HCT116 (cell line): ENCODE results near the gene COPS9. TPM values are rescaled to one million over a fixed set of nuclear protein-coding genes. Genes with fewer than 3 reads are reported as not detected.

Experiments used
- ATAC-seq: fragments of 200-7000 bp; cut with Tn5 transposase; 2 replicates; pipeline ENCODE4 v1.9.1; 2020; ENCODE audit warnings: mild to moderate bottlenecking, moderate library complexity
- BruUV-seq: library from RNA; stranded (reverse); fragments of 400-500 nt; replicated peaks from 2 replicates; lab custom pipeline; 2021; lab: Mats Ljungman, UMichigan
- CTCF ChIA-PET: fragments of 300-600 bp; sonication (Branson Sonifier 250); formaldehyde crosslinking; loops from one replicate; lab custom pipeline; 2021; ENCODE audit warnings: antibody characterized with exemption; lab: Charles Lee
- POLR2A ChIA-PET: fragments of 300-600, 350-600 bp; sonication (Branson Sonifier 250); formaldehyde crosslinking; loops from one replicate; lab custom pipeline; 2021; ENCODE audit warnings: antibody characterized with exemption; lab: Charles Lee
- RAD21 ChIA-PET, 2 experiments: fragments of 300-600 bp; sonication (Branson Sonifier 250); formaldehyde crosslinking; loops; one replicate each; lab custom pipeline; 2023; ENCODE audit warnings: low total read pairs in 2 of 2; ENCODE audit not compliant: uncharacterized antibody in 2 of 2, unreplicated experiment in 2 of 2, low non-redundant PET in 1 of 2; lab: Charles Lee
- DNase-seq: peaks from one replicate; pipeline ENCODE4 v3.0.0-alpha.2; 2010; ENCODE audit warnings: low read depth, low spot score
- H2AFZ ChIP-seq: fragments of 200-600 bp; shearing (Covaris generic), sonication (generic); 2 replicates; pipeline ENCODE4 v1.6.1; 2017; ENCODE audit warnings: low read depth, mixed run types, mixed read lengths, antibody characterized with exemption, low read length; ENCODE audit not compliant: poor library complexity, severe bottlenecking
- H3K27ac ChIP-seq: 2 replicates; pipeline ENCODE4 v1.5.1; 2012; ENCODE audit warnings: low read depth, low read length
- H3K27me3 ChIP-seq: fragments of 200-600 bp; sonication (generic); 2 replicates; pipeline ENCODE4 v1.6.1; 2016; ENCODE audit warnings: mixed run types, low read length, mixed read lengths; ENCODE audit not compliant: insufficient read depth
- H3K36me3 ChIP-seq, 2 experiments: fragments of 200-500 bp in 1 of 2; fragments of 200-600 bp in 1 of 2; sonication (Bioruptor generic) in 1 of 2; sonication (generic) in 1 of 2; 2 replicates each; pipeline versions ENCODE4 v1.5.1 to v1.6.1; 2014 to 2016; ENCODE audit warnings: low read length in 2 of 2, inconsistent platforms in 1 of 2, mixed read lengths in 1 of 2, mixed run types in 1 of 2; ENCODE audit not compliant: insufficient read depth in 2 of 2, control insufficient read depth in 1 of 2
- H3K4me1 ChIP-seq, 2 experiments: fragments of 200-600 bp in 1 of 2; sonication (generic) in 1 of 2; 2 replicates each; pipeline versions ENCODE4 v1.5.1 to v1.6.1; 2012 to 2017; ENCODE audit warnings: low read length in 2 of 2, inconsistent platforms in 1 of 2, mild to moderate bottlenecking in 1 of 2, mixed read lengths in 1 of 2, mixed run types in 1 of 2, moderate library complexity in 1 of 2; ENCODE audit not compliant: insufficient read depth in 2 of 2, control insufficient read depth in 1 of 2
- H3K4me2 ChIP-seq: fragments of 200-600 bp; sonication (generic); 2 replicates; pipeline ENCODE4 v1.6.1; 2017; ENCODE audit warnings: mixed run types, low read length, mixed read lengths
- H3K4me3 ChIP-seq, 2 experiments: fragments of 200-600 bp in 1 of 2; sonication (generic) in 1 of 2; replicated peaks in 1 of 2; 2 replicates each; pipeline ENCODE4 v1.5.1; 2011 to 2016; ENCODE audit warnings: low read length in 2 of 2, control low read depth in 1 of 2, low read depth in 1 of 2, mild to moderate bottlenecking in 1 of 2, mixed read lengths in 1 of 2, mixed run types in 1 of 2
- H3K79me2 ChIP-seq: fragments of 200-600 bp; sonication (generic); 2 replicates; pipeline ENCODE4 v1.6.1; 2017; ENCODE audit warnings: mild to moderate bottlenecking, mixed run types, low read length, moderate library complexity, mixed read lengths; ENCODE audit not compliant: insufficient read depth
- H3K9ac ChIP-seq: fragments of 200-600 bp; sonication (generic); 2 replicates; pipeline ENCODE4 v1.6.1; 2016; ENCODE audit warnings: low read length, mixed read lengths
- H3K9me2 ChIP-seq: fragments of 200-600 bp; sonication (generic), shearing (Covaris generic); 2 replicates; pipeline ENCODE4 v1.6.1; 2017; ENCODE audit warnings: mixed run types, mild to moderate bottlenecking, moderate library complexity; ENCODE audit not compliant: insufficient read depth
- H3K9me3 ChIP-seq, 2 experiments: fragments of 200-500 bp in 1 of 2; fragments of 200-600 bp in 1 of 2; sonication (Bioruptor generic) in 1 of 2; sonication (generic) in 1 of 2; 2 replicates each; pipeline ENCODE4 v1.6.1; 2014 to 2017; ENCODE audit warnings: low read length in 2 of 2, mixed read lengths in 2 of 2, inconsistent platforms in 1 of 2, low read depth in 1 of 2, mild to moderate bottlenecking in 1 of 2, mixed run types in 1 of 2, moderate library complexity in 1 of 2; ENCODE audit not compliant: control insufficient read depth in 1 of 2, insufficient read depth in 1 of 2
- H4K20me1 ChIP-seq: fragments of 200-600 bp; sonication (generic), shearing (Covaris generic); 2 replicates; pipeline ENCODE4 v1.6.1; 2017; ENCODE audit warnings: mixed run types, mild to moderate bottlenecking, moderate library complexity; ENCODE audit not compliant: insufficient read depth
- ATF3 ChIP-seq: IDR thresholded peaks from 2 replicates; pipeline ENCODE4 v1.6.1; 2012
- CBX3 ChIP-seq: IDR thresholded peaks from 2 replicates; pipeline ENCODE4 v1.6.1; 2012; ENCODE audit warnings: low read depth
- CEBPB ChIP-seq: IDR thresholded peaks from 2 replicates; pipeline ENCODE4 v1.6.1; 2012; ENCODE audit warnings: low read depth
- CTCF ChIP-seq, 3 experiments: fragments of 200-600 bp in 1 of 3; sonication (generic) in 1 of 3; IDR thresholded peaks in 2 of 3; conservative IDR thresholded peaks in 1 of 3; 2 replicates each; pipeline ENCODE4 v1.5.1; 2012 to 2017; ENCODE audit warnings: low read depth in 2 of 3, low read length in 2 of 3, antibody characterized with exemption in 1 of 3, borderline replicate concordance in 1 of 3, control low read depth in 1 of 3, mild to moderate bottlenecking in 1 of 3, mixed read lengths in 1 of 3, mixed run types in 1 of 3, moderate library complexity in 1 of 3; ENCODE audit not compliant: insufficient read depth in 1 of 3
- EGR1 ChIP-seq: IDR thresholded peaks from 2 replicates; pipeline ENCODE4 v1.6.1; 2012; ENCODE audit warnings: low read depth
- EZH2 ChIP-seq: fragments of 200-600 bp; sonication (generic); IDR thresholded peaks from 2 replicates; pipeline ENCODE4 v1.6.1; 2017; ENCODE audit warnings: antibody characterized with exemption, mixed run types
- EZH2phosphoT487 ChIP-seq: fragments of 200-600 bp; IDR thresholded peaks from 2 replicates; pipeline ENCODE4 v1.6.1; 2018; ENCODE audit warnings: antibody characterized with exemption, borderline replicate concordance
- FOSL1 ChIP-seq: IDR thresholded peaks from 2 replicates; pipeline ENCODE4 v1.6.1; 2012; ENCODE audit warnings: low read depth
- JUND ChIP-seq: IDR thresholded peaks from 2 replicates; pipeline ENCODE4 v1.6.1; 2012
- POLR2A ChIP-seq: IDR thresholded peaks from 2 replicates; pipeline ENCODE4 v1.7.0; 2011; ENCODE audit warnings: borderline replicate concordance; ENCODE audit not compliant: insufficient read depth, insufficient read length; ENCODE audit errors: extremely low read depth
- POLR2AphosphoS5 ChIP-seq: IDR thresholded peaks from 2 replicates; pipeline ENCODE4 v1.6.1; 2011; ENCODE audit warnings: mild to moderate bottlenecking, low read depth, low read length, moderate library complexity
- RAD21 ChIP-seq: IDR thresholded peaks from 2 replicates; pipeline ENCODE4 v1.6.1; 2012; ENCODE audit warnings: low read depth, mild to moderate bottlenecking
- SIN3A ChIP-seq: IDR thresholded peaks from 2 replicates; pipeline ENCODE4 v1.6.1; 2012; ENCODE audit warnings: low read depth
- SRF ChIP-seq: IDR thresholded peaks from 2 replicates; pipeline ENCODE4 v1.6.1; 2012; ENCODE audit warnings: low read depth
- TCF7L2 ChIP-seq: IDR thresholded peaks from 2 replicates; pipeline ENCODE4 v1.7.0; 2011; ENCODE audit warnings: borderline replicate concordance, inconsistent platforms; ENCODE audit not compliant: insufficient read depth, insufficient read length; ENCODE audit errors: extremely low read depth
- YY1 ChIP-seq: IDR thresholded peaks from 2 replicates; pipeline ENCODE4 v1.6.1; 2011; ENCODE audit warnings: low read length, low read depth, moderate library complexity, mild to moderate bottlenecking; ENCODE audit not compliant: insufficient replicate concordance; ENCODE audit errors: extremely low read depth
- ZBTB33 ChIP-seq: IDR thresholded peaks from 2 replicates; pipeline ENCODE4 v1.6.1; 2011; ENCODE audit warnings: mild to moderate bottlenecking, low read length, moderate library complexity; ENCODE audit not compliant: insufficient replicate concordance; ENCODE audit errors: extremely low read depth
- ZFX ChIP-seq: fragments of 450-650 bp; IDR thresholded peaks from 2 replicates; pipeline ENCODE4 v1.6.1; 2017
- ZNF274 ChIP-seq: fragments of 200-500 bp; sonication (Bioruptor generic); IDR thresholded peaks from 2 replicates; pipeline ENCODE4 v1.6.1; 2014; ENCODE audit warnings: mild to moderate bottlenecking, low read depth, low read length, inconsistent platforms
- intact Hi-C: fragments of 100-400 bp; cut with micrococcal nuclease; formaldehyde crosslinking; loops from 2 replicates; pipeline ENCODE4 v1.10.0; 2022
- total RNA-seq: library from RNA; stranded (reverse); gene quantifications from one replicate; pipeline ENCODE4 v1.2.1, GENCODE V29; 2021; ENCODE audit not compliant: unreplicated experiment
- TF ChIP-seq, protein P1 (sequence below): IDR thresholded peaks from 2 replicates; pipeline ENCODE4 v1.6.1; 2012; ENCODE audit warnings: low read depth

COPS9 gene
- total RNA-seq, 1 experiment from 2014 or later, result 111 TPM

DNA sequence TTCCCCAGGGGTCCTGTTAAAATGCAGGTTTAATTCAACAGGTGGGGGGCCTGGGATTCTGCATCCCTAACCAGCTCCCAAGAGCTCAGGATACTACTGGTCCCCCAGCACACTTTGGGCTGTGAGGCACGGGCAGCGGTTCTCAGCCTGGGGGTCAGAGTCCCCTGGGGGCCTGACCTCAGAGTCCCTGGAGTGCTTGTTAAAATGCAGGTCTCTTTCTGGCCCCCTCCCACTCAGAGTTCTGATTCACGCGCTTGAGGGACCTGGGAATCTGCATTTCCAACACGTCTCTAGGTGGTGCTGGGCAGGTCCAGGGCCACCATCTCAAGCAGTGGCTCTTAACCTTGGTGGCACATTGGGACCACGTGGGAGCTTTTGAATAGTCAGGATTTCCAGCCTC lies 7.2 kb upstream of the COPS9 start:
- DNase-seq, result no peak
- H3K27ac ChIP-seq, result no peak overlapping the region
- no peak overlapping the region for H3K4me3 ChIP-seq
- BruUV-seq, result no TSS peak
- CTCF ChIA-PET, result interaction anchor here (1.6 to 6.2 kb wide), 3 partner anchors 80 to 118 kb away, joined by 4 to 64 read pairs (median 8); partner anchors contain the start of gene NDUFA10
- intact Hi-C loops, result loop anchor here (5.0 kb wide), 1 partner anchor 1786 kb away; no protein-coding TSS in a partner anchor
- RAD21 ChIA-PET, result interaction anchor here in 1 of 2 experiments (2.3 kb wide), 1 partner anchor 82 kb away, joined by 19 read pairs; no protein-coding TSS in a partner anchor
- H3K79me2 ChIP-seq, result no peaks in the 10 kb centered on the region
- H3K9me2 ChIP-seq, result no peaks in the 10 kb centered on the region
- peaks cover 0 to 2% of the 10 kb centered on the region in 2 experiments; a peak in 1 of 4 replicates for H3K9me3 ChIP-seq
- peak overlapping the region; percentile 56 for H3K4me2 ChIP-seq
- no peak for TF ChIP-seq CEBPB
- TF ChIP-seq EZH2, result no peak
- TF ChIP-seq ATF3, result no peak
- no peak for TF ChIP-seq FOSL1
- no peak for TF ChIP-seq RAD21
- TF ChIP-seq TCF7L2, result no peak
- TF ChIP-seq ZNF274, result no peak
- TF ChIP-seq POLR2A, result no peak
- no peak for TF ChIP-seq ZBTB33
- no peak for TF ChIP-seq SIN3A
- TF ChIP-seq EGR1, result no peak
- TF ChIP-seq YY1, result no peak
- TF ChIP-seq POLR2AphosphoS5, result no peak
- TF ChIP-seq, protein P1, sequence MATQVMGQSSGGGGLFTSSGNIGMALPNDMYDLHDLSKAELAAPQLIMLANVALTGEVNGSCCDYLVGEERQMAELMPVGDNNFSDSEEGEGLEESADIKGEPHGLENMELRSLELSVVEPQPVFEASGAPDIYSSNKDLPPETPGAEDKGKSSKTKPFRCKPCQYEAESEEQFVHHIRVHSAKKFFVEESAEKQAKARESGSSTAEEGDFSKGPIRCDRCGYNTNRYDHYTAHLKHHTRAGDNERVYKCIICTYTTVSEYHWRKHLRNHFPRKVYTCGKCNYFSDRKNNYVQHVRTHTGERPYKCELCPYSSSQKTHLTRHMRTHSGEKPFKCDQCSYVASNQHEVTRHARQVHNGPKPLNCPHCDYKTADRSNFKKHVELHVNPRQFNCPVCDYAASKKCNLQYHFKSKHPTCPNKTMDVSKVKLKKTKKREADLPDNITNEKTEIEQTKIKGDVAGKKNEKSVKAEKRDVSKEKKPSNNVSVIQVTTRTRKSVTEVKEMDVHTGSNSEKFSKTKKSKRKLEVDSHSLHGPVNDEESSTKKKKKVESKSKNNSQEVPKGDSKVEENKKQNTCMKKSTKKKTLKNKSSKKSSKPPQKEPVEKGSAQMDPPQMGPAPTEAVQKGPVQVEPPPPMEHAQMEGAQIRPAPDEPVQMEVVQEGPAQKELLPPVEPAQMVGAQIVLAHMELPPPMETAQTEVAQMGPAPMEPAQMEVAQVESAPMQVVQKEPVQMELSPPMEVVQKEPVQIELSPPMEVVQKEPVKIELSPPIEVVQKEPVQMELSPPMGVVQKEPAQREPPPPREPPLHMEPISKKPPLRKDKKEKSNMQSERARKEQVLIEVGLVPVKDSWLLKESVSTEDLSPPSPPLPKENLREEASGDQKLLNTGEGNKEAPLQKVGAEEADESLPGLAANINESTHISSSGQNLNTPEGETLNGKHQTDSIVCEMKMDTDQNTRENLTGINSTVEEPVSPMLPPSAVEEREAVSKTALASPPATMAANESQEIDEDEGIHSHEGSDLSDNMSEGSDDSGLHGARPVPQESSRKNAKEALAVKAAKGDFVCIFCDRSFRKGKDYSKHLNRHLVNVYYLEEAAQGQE, result no peak
- TF ChIP-seq CTCF (IDR thresholded peaks at IDR 0.05 in 2 of 3, conservative IDR thresholded peaks at IDR 0.05 in 1 of 3; ENCODE audit: borderline replicate concordance in 1 of 3, insufficient read depth in 1 of 3, low read depth in 2 of 3, low read length in 2 of 3), result no peak
- no peak for TF ChIP-seq SRF
- no peak for TF ChIP-seq CBX3
- no peak for TF ChIP-seq EZH2phosphoT487
- TF ChIP-seq JUND, result no peak
- TF ChIP-seq ZFX, result no peak
- TF ChIP-seq, all 23 proteins: peak for 0
- no peaks in the 10 kb centered on the region for H4K20me1 ChIP-seq
- POLR2A ChIA-PET, result no interaction called here
- no peaks in the 10 kb centered on the region for H3K27me3 ChIP-seq
- no peaks in the 10 kb centered on the region for H3K36me3 ChIP-seq
- peaks cover 0 to 8% of the 10 kb centered on the region in 2 experiments; a peak in 1 of 4 replicates for H3K4me1 ChIP-seq
- ATAC-seq, result peak; percentile 12; the same call in 1 of the 2 replicates
- no peak overlapping the region for H2AFZ ChIP-seq
- no peak overlapping the region for H3K9ac ChIP-seq
